GM23248 (cell line): Measurements from ENCODE around the gene SLC44A4. TPM values are rescaled to one million over a fixed set of nuclear protein-coding genes. Genes with fewer than 3 reads are reported as not detected.

ENCODE experiments used
- DNase-seq: peaks from one replicate; pipeline ENCODE4 v3.0.0-alpha.2; 2015
- H2AFZ ChIP-seq: fragments of 200-600 bp; sonication (generic); 2 replicates; pipeline ENCODE4 v1.6.1; 2016; ENCODE audit warnings: antibody characterized with exemption
- H3F3A ChIP-seq: fragments of 200-600 bp; sonication (generic); 2 replicates; pipeline ENCODE4 v1.6.1; 2016; ENCODE audit warnings: mild to moderate bottlenecking, antibody characterized with exemption, mixed run types; ENCODE audit not compliant: insufficient read depth
- H3K27ac ChIP-seq: fragments of 200-600 bp; sonication (generic); 2 replicates; pipeline ENCODE4 v1.5.1; 2016; ENCODE audit warnings: mild to moderate bottlenecking
- H3K27me3 ChIP-seq: fragments of 200-600 bp; sonication (generic); replicated peaks from 2 replicates; pipeline ENCODE4 v1.6.1; 2016; ENCODE audit warnings: mild to moderate bottlenecking; ENCODE audit not compliant: insufficient read depth
- H3K36me3 ChIP-seq: fragments of 200-600 bp; sonication (generic); 2 replicates; pipeline ENCODE4 v1.6.1; 2016; ENCODE audit warnings: low read depth, mild to moderate bottlenecking
- H3K4me1 ChIP-seq: fragments of 200-600 bp; sonication (generic); 2 replicates; pipeline ENCODE4 v1.6.1; 2016; ENCODE audit warnings: mild to moderate bottlenecking; ENCODE audit not compliant: insufficient read depth
- H3K4me2 ChIP-seq: fragments of 200-600 bp; sonication (generic); one replicate; pipeline ENCODE4 v1.6.1; 2016; ENCODE audit warnings: mild to moderate bottlenecking; ENCODE audit not compliant: unreplicated experiment
- H3K4me3 ChIP-seq: fragments of 200-600 bp; sonication (generic); 2 replicates; pipeline ENCODE4 v1.5.1; 2016; ENCODE audit warnings: mild to moderate bottlenecking
- H3K79me2 ChIP-seq: fragments of 200-600 bp; sonication (generic); 2 replicates; pipeline ENCODE4 v1.6.1; 2016; ENCODE audit warnings: mild to moderate bottlenecking; ENCODE audit not compliant: insufficient read depth
- H3K9ac ChIP-seq: fragments of 200-600 bp; sonication (generic); 2 replicates; pipeline ENCODE4 v1.6.1; 2016; ENCODE audit warnings: mild to moderate bottlenecking
- H3K9me2 ChIP-seq: fragments of 200-600 bp; sonication (generic); 2 replicates; pipeline ENCODE4 v1.6.1; 2016; ENCODE audit warnings: mixed run types, mild to moderate bottlenecking, moderate library complexity; ENCODE audit not compliant: insufficient read depth
- H3K9me3 ChIP-seq: fragments of 200-600 bp; sonication (generic); one replicate; pipeline ENCODE4 v1.6.1; 2017; ENCODE audit warnings: low read depth
- H4K20me1 ChIP-seq: fragments of 200-600 bp; sonication (generic); 2 replicates; pipeline ENCODE4 v1.6.0; 2016; ENCODE audit not compliant: insufficient read depth
- EZH2 ChIP-seq: fragments of 200-600 bp; sonication (generic); IDR thresholded peaks from 2 replicates; pipeline ENCODE4 v1.6.1; 2018; ENCODE audit warnings: antibody characterized with exemption, mild to moderate bottlenecking; ENCODE audit not compliant: insufficient read depth, poor library complexity, severe bottlenecking
- EZH2phosphoT487 ChIP-seq: fragments of 200-600 bp; sonication (generic); IDR thresholded peaks from 2 replicates; pipeline ENCODE4 v1.6.1; 2018; ENCODE audit warnings: antibody characterized with exemption, moderate library complexity, mild to moderate bottlenecking, low read depth; ENCODE audit not compliant: insufficient read depth
- WGBS, 2 experiments: methylation state at CpG; one replicate each; pipeline ENCODE4 v1.1.6; 2015 to 2017; ENCODE audit warnings: low lambda C conversion rate in 2 of 2, low coverage in 1 of 2; ENCODE audit errors: missing lambda C conversion rate in 2 of 2; 5-methylcytosine and 5-hydroxymethylcytosine counted together
- in situ Hi-C: fragments of 300-500 bp; cut with MboI; formaldehyde crosslinking; loops from 2 replicates; pipeline ENCODE4 v1.15.0; 2020
- polyA plus RNA-seq: library from polyadenylated mRNA; unstranded; fragments of >200 nt; fragmentation: Nextera tagmentation; extraction: Ambion mirVana; gene quantifications from 2 replicates; pipeline ENCODE4 v1.2.1, GENCODE V29; 2016
- total RNA-seq: library from RNA; depleted of rRNA; stranded (reverse); fragments of >200 nt; shearing (Covaris generic); gene quantifications from 2 replicates; pipeline ENCODE4 v1.2.3, GENCODE V29; 2014

Gene SLC44A4
- total and polyA plus RNA-seq, 2 experiments from 2014 or later, result not detected

DNA sequence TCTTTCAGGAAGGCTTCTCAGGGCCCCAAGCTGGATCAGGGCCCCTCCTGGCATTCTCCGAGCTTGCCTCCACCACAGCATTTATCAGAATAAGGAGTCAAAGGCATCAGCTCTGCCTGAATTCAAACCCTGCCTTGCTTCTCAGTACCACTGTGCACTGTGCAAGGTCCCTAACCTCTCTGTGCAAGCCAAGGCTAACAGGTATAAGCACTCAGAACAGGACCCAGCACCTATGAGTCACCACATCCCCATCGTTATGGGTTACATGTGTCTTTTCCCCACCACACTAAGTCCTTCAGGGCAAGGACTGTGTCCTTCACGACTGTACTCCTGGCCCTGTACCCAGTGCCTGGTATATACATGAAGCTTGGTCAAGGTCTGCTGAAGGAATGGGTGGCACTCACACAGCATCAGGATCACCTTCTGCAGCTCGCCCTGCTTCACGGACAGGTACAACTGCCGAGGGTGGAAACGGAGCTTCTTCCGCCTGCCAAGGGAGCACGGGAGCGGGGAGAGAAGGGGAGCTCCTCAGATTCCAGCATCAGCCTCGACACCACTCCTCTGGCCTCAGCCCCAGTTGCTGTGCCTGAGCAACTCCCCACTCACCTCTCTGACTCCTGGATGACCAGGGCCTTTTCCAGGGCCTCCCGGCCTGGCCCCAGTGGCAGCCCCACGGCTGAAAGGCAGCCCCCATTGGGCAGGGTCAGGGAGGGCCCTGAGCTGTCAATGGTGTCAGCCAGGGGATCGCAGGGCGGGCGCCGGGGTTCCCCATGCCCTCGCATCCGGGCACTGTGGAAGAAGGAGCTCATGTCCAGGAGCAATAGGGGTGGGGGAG, 8.6 kb upstream of the SLC44A4 start:
- Histone ChIP-seq H3K4me2 (no peak overlapping the region), H3K4me3 (no peak overlapping the region), H3K36me3 (peaks cover 6% of the 10 kb centered on the region; the same call in 1 of the 2 replicates), H3K79me2 (no peaks in the 10 kb centered on the region), H4K20me1 (no peaks in the 10 kb centered on the region), H3K9ac (no peak overlapping the region), H3K9me3 (no peaks in the 10 kb centered on the region), H3K4me1 (no peaks in the 10 kb centered on the region), H3K27ac (no peak overlapping the region), H2AFZ (no peak overlapping the region), H3K27me3 (no peaks in the 10 kb centered on the region), H3F3A (no peaks in the 10 kb centered on the region), H3K9me2 (no peaks in the 10 kb centered on the region)
- WGBS, 2 experiments, result 91% methylated on average over 17 to 19 of the region's 19 CpGs
- TF ChIP-seq EZH2phosphoT487, result no peak
- no peak for TF ChIP-seq EZH2
- in situ Hi-C loops, result no loop called here
- no peak for DNase-seq

DNA sequence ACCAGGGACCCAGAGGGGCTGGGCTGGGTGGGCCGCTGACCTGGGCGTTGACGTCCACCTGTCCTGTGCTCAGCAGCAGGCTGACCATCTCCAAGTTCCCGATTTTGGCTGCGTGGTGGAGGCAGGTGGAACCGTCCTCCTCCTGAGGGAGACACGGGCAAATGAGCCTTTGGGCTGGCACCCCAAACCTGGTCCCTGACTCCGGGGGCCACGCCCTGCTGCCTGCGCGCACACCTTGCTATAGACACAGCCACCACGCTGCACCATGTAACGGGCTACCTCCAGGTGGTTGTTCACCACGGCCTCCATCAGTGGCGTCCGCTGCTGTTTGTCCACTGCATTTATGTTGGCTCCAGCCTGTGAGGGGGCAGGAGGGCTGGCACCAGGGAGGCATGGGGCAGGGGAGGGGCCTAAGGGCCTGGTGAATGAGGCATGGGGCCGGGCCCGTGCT, 7.8 kb upstream of the SLC44A4 start:
- WGBS, 2 experiments, result 90 to 92% methylated on average over 11 to 18 of the region's 18 CpGs
- Histone ChIP-seq H3K27ac (no peak overlapping the region), H3K9ac (no peak overlapping the region), H3K9me2 (no peaks in the 10 kb centered on the region), H3K27me3 (no peaks in the 10 kb centered on the region), H3K79me2 (no peaks in the 10 kb centered on the region), H2AFZ (no peak overlapping the region), H3K4me1 (no peaks in the 10 kb centered on the region), H3K4me2 (no peak overlapping the region), H3K9me3 (no peaks in the 10 kb centered on the region), H3K4me3 (no peak overlapping the region), H3F3A (no peaks in the 10 kb centered on the region), H3K36me3 (peaks cover 6% of the 10 kb centered on the region; the same call in 1 of the 2 replicates), H4K20me1 (no peaks in the 10 kb centered on the region)
- no peak for DNase-seq
- in situ Hi-C loops, result no loop called here
- TF ChIP-seq EZH2 (no peak), EZH2phosphoT487 (no peak)

DNA sequence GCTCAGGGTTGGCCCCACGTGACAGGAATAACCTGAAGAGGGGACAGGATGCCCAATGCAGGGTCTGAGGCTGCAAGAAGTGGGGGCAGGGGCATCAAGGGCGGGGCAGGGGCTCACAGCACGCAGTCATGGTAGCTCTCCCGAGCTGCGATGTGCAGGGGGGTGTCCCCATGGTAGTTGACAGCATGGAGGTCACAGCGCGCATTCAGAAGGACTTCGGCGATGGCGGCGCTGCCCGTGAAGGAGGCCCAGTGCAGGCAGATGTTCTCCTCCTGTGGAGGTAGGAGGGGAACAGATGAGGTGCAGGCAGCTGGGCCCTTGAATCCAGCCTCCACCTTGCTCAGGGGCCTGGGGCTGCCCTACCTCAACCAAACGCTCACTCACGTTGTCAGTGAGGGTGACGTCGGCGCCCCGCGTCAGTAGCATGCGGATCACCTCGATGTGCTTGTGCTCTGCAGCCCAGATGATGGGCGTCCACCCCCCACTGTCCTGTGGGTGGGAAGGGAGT, 5.8 kb upstream of the SLC44A4 start:
- H3K79me2 ChIP-seq, result no peaks in the 10 kb centered on the region
- H3K9me3 ChIP-seq, result no peaks in the 10 kb centered on the region
- TF ChIP-seq EZH2phosphoT487 (no peak), EZH2 (no peak)
- H3K9ac ChIP-seq, result no peak overlapping the region
- 91 to 94% methylated on average over 17 to 22 of the region's 22 CpGs for WGBS, 2 experiments
- no peak overlapping the region for H2AFZ ChIP-seq
- H3K27ac ChIP-seq, result no peak overlapping the region
- no peak overlapping the region for H3K4me3 ChIP-seq
- H3K4me1 ChIP-seq, result no peaks in the 10 kb centered on the region
- no peaks in the 10 kb centered on the region for H3F3A ChIP-seq
- no peak overlapping the region for H3K4me2 ChIP-seq
- no peaks in the 10 kb centered on the region for H4K20me1 ChIP-seq
- no peaks in the 10 kb centered on the region for H3K9me2 ChIP-seq
- no peak for DNase-seq
- in situ Hi-C loops, result no loop called here
- H3K27me3 ChIP-seq, result no peaks in the 10 kb centered on the region
- H3K36me3 ChIP-seq, result no peaks in the 10 kb centered on the region; the same call in 1 of the 2 replicates

DNA sequence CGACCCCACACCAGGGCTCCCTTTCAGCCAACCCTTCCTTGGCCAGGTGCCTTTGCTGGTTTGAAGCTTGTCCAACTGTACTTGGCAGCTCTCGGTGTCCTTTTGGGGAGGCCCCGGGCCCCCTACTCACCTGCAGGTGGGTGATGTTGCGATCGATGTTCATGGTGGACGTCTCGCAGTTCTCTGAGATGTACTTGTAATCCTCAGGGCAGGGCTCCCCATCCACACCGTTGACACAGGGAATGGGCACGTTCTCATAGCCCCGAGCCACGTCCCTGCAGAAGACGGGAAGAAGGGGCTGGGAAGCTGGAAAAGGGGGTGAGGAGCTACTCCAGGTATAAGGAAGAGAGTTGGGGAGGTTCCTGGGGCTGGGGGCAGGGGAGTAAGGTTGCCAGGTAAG, 4.9 kb upstream of the SLC44A4 start:
- in situ Hi-C loops, result no loop called here
- DNase-seq, result no peak
- 90 to 93% methylated on average over 12 of the region's 12 CpGs for WGBS, 2 experiments
- Histone ChIP-seq H3K27me3 (no peaks in the 10 kb centered on the region), H3K9ac (no peak overlapping the region), H3K9me2 (no peaks in the 10 kb centered on the region), H3K4me2 (no peak overlapping the region), H3K79me2 (no peaks in the 10 kb centered on the region), H3K36me3 (no peaks in the 10 kb centered on the region; the same call in 1 of the 2 replicates), H4K20me1 (no peaks in the 10 kb centered on the region), H3K27ac (no peak overlapping the region), H3K4me3 (no peak overlapping the region), H3K4me1 (no peaks in the 10 kb centered on the region), H3K9me3 (no peaks in the 10 kb centered on the region), H2AFZ (no peak overlapping the region), H3F3A (no peaks in the 10 kb centered on the region)
- TF ChIP-seq EZH2phosphoT487 (no peak), EZH2 (no peak)
